Effector memory CD8-positive, alpha-beta T cell (primary cell): ENCODE measurements around the gene MAP7D1.
"Not testable (repeated sequence)": the region's sequence is repeated elsewhere in the genome, so short reads cannot be mapped to it uniquely, and the experiment has no call there.

Experiments used
- ATAC-seq: fragments of 150-1000 bp; cut with Tn5 transposase; replicated peaks from 2 replicates; pipeline ENCODE4 v1.10.0; 2021; ENCODE audit warnings: mild to moderate bottlenecking, moderate library complexity
- DNase-seq, 3 experiments: peaks; one replicate each; pipeline ENCODE4 v3.0.0; 2021
- H3K27ac Mint-ChIP-seq, 2 donors: one replicate each; pipeline ENCODE4 v1.8.0; 2022; ENCODE audit warnings: mild to moderate bottlenecking in 2 of 2, mixed read lengths in 2 of 2, moderate library complexity in 2 of 2
- H3K27me3 Mint-ChIP-seq, 2 donors: one replicate each; pipeline ENCODE4 v1.8.0; 2022; ENCODE audit warnings: mixed read lengths in 2 of 2
- H3K36me3 Mint-ChIP-seq: one replicate; pipeline ENCODE4 v1.8.0; 2022; ENCODE audit warnings: mild to moderate bottlenecking, moderate library complexity, mixed read lengths; ENCODE audit not compliant: insufficient read depth
- H3K4me1 Mint-ChIP-seq, 2 donors: one replicate each; pipeline ENCODE4 v1.8.0; 2022; ENCODE audit warnings: low read depth in 2 of 2, mixed read lengths in 2 of 2
- H3K4me3 Mint-ChIP-seq, 2 donors: one replicate each; pipeline ENCODE4 v1.8.0; 2022; ENCODE audit warnings: mild to moderate bottlenecking in 2 of 2, mixed read lengths in 2 of 2, moderate library complexity in 2 of 2
- H3K9me3 Mint-ChIP-seq, 2 donors: one replicate each; pipeline ENCODE4 v1.8.0; 2022; ENCODE audit warnings: mixed read lengths in 2 of 2

Gene MAP7D1

GRCh38 chr1:36221901-36222300, 65.9 kb downstream of the MAP7D1 start:
- not testable (repeated sequence) for DNase-seq, ATAC-seq, H3K9me3 Mint-ChIP-seq, H3K4me3 Mint-ChIP-seq, H3K27me3 Mint-ChIP-seq
- H3K4me1 Mint-ChIP-seq: peaks cover 20 to 25% of the 10 kb centered on the region in 2 donors
- H3K36me3 Mint-ChIP-seq: peaks cover 29% of the 10 kb centered on the region
- H3K27ac Mint-ChIP-seq: peak overlapping the region in 1 of 2 donors; percentile 99

- H3K27ac Mint-ChIP-seq: peak overlapping the region; percentile 99
- no peaks in the 10 kb centered on the region for H3K27me3 Mint-ChIP-seq
- H3K4me3 Mint-ChIP-seq: peak overlapping the region; percentile 96 to 98
- H3K36me3 Mint-ChIP-seq: peaks cover 35% of the 10 kb centered on the region
- peaks cover 24 to 31% of the 10 kb centered on the region in 2 donors for H3K4me1 Mint-ChIP-seq
- ATAC-seq (no peak), DNase-seq (no peak)
- no peaks in the 10 kb centered on the region for H3K9me3 Mint-ChIP-seq
Measured at GRCh38 chr1:36222481-36223380, 66.8 kb downstream of the MAP7D1 start.

GRCh38 chr1:36223381-36223995, 67.5 kb downstream of the MAP7D1 start:
- peaks cover 24 to 31% of the 10 kb centered on the region in 2 donors for H3K4me1 Mint-ChIP-seq
- peak overlapping the region; percentile 96 to 98 for H3K4me3 Mint-ChIP-seq
- peak overlapping the region; percentile 99 for H3K27ac Mint-ChIP-seq
- H3K27me3 Mint-ChIP-seq: no peaks in the 10 kb centered on the region
- H3K36me3 Mint-ChIP-seq: peaks cover 43% of the 10 kb centered on the region
- no peaks in the 10 kb centered on the region for H3K9me3 Mint-ChIP-seq
- DNase-seq (no peak), ATAC-seq (peak; percentile 45)

- ATAC-seq: peak; percentile 84
- Mint-ChIP-seq H3K27me3 (no peaks in the 10 kb centered on the region), H3K4me3 (peak within 1 kb of the TSS; percentile 96 to 98), H3K27ac (peak within 1 kb of the TSS; percentile 99), H3K4me1 (peaks cover 24 to 31% of the 10 kb centered on the region in 2 donors), H3K36me3 (peaks cover 46% of the 10 kb centered on the region), H3K9me3 (no peaks in the 10 kb centered on the region)
- DNase-seq: peak; percentile 99
Measured at GRCh38 chr1:36223996-36224536, 68.1 kb downstream of the MAP7D1 start, which contains the start of gene THRAP3. TSS of gene THRAP3 (plus strand) at chr1:36224443. CDS start at chr1:36282564, 58,121 bp downstream.

- H3K36me3 Mint-ChIP-seq: peaks cover 53% of the 10 kb centered on the region
- peak overlapping the region; percentile 96 to 98 for H3K4me3 Mint-ChIP-seq
- DNase-seq: no peak
- ATAC-seq: peak; percentile 47
- H3K4me1 Mint-ChIP-seq: peaks cover 24 to 31% of the 10 kb centered on the region in 2 donors
- H3K27me3 Mint-ChIP-seq: no peaks in the 10 kb centered on the region
- no peaks in the 10 kb centered on the region for H3K9me3 Mint-ChIP-seq
- H3K27ac Mint-ChIP-seq: peak overlapping the region; percentile 99
Measured at GRCh38 chr1:36224537-36225282, 68.8 kb downstream of the MAP7D1 start.

- H3K4me1 Mint-ChIP-seq: peaks cover 24 to 32% of the 10 kb centered on the region in 2 donors
Measured at GRCh38 chr1:36225283-36225899, 69.4 kb downstream of the MAP7D1 start.

GRCh38 chr1:36230279-36230678, 74.3 kb downstream of the MAP7D1 start:
- not testable (repeated sequence) for ATAC-seq, DNase-seq, H3K27me3 Mint-ChIP-seq, H3K4me3 Mint-ChIP-seq, H3K9me3 Mint-ChIP-seq
- Mint-ChIP-seq H3K36me3 (peaks cover 92% of the 10 kb centered on the region), H3K4me1 (peaks cover 29 to 58% of the 10 kb centered on the region in 2 donors), H3K27ac (peak overlapping the region in 1 of 2 donors; percentile 68)

More at GRCh38 chr1:36225283-36225899, 69.4 kb downstream of the MAP7D1 start:
- DNase-seq (no peak), ATAC-seq (no peak)
- Mint-ChIP-seq H3K27me3 (no peaks in the 10 kb centered on the region), H3K27ac (peak overlapping the region; percentile 99), H3K9me3 (no peaks in the 10 kb centered on the region), H3K4me3 (peak overlapping the region; percentile 96 to 98), H3K36me3 (peaks cover 60% of the 10 kb centered on the region)
